Nasal cavity respiratory epithelium epithelial cell of viscerocranial mucosa (primary cell): ENCODE data around the gene ARRDC1. TPM values are rescaled to one million over a fixed set of nuclear protein-coding genes. Genes with fewer than 3 reads are reported as not detected.

Experiments
- total RNA-seq: library from RNA; depleted of rRNA; stranded (reverse); fragments of >200 nt; gene quantifications from 2 replicates; pipeline ENCODE4 v1.2.3, GENCODE V29; 2014

Gene ARRDC1, protein sequence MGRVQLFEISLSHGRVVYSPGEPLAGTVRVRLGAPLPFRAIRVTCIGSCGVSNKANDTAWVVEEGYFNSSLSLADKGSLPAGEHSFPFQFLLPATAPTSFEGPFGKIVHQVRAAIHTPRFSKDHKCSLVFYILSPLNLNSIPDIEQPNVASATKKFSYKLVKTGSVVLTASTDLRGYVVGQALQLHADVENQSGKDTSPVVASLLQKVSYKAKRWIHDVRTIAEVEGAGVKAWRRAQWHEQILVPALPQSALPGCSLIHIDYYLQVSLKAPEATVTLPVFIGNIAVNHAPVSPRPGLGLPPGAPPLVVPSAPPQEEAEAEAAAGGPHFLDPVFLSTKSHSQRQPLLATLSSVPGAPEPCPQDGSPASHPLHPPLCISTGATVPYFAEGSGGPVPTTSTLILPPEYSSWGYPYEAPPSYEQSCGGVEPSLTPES
- total RNA-seq, result 98.4 and 104 TPM in 2 replicates

DNA sequence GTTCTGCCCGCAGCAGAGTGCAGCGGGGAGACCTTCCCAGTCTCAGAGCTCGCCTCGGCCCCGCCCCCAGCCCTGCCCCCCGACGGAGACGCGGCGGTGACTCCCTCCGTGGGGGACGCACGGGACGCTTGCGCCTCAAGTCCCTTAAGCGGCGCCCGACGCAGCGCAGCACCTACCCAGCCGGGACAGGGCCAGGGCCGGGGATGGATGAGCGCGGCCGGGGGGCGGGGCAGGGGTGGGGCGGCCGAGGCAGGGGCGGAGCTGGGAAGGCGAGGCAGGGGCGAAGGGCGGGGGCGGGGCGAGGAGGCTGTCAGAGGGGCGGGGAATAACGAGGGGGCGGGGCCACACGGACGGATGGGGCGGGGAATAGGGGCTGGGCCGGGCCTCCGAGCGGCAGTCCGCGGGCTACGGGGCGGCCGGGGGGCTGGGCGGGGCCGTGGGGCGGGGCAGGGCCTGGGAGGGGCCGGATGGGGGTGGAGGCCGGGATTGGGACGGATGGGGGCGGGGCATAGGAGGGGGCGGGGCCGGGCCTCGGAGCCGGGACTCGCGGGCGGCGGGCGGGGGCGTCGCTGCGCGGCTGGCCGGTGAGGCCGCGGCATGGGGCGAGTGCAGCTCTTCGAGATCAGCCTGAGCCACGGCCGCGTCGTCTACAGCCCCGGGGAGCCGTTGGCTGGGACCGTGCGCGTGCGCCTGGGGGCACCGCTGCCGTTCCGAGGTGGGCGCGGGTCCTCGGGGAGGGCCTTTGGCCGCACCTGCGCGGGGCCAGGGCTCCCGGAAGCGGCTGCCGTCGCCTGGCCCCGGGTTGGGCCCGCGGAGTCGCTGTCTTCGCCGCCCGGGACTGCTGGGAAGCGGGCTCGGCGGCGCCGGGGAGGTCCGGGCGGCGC is at the start of gene ARRDC1:
ARRDC1 (plus strand) TSS at position 566 of the 884 bp plus-strand sequence; CDS start at position 598, 32 bp downstream.

GRCh38 chr9:137578518-137579258 is 26.8 kb upstream of the ARRDC1 start, which contains the start of gene DPH7:
Gene DPH7, minus strand, starts transcription at chr9:137578925. Its CDS starts 148 bp downstream, at chr9:137578777.

GRCh38 chr9:137590469-137591383 is 14.8 kb upstream of the ARRDC1 start, which contains the start of gene ZMYND19:
Gene ZMYND19, minus strand, starts transcription at chr9:137590512. Its CDS starts 249 bp downstream, at chr9:137590263.

DNA sequence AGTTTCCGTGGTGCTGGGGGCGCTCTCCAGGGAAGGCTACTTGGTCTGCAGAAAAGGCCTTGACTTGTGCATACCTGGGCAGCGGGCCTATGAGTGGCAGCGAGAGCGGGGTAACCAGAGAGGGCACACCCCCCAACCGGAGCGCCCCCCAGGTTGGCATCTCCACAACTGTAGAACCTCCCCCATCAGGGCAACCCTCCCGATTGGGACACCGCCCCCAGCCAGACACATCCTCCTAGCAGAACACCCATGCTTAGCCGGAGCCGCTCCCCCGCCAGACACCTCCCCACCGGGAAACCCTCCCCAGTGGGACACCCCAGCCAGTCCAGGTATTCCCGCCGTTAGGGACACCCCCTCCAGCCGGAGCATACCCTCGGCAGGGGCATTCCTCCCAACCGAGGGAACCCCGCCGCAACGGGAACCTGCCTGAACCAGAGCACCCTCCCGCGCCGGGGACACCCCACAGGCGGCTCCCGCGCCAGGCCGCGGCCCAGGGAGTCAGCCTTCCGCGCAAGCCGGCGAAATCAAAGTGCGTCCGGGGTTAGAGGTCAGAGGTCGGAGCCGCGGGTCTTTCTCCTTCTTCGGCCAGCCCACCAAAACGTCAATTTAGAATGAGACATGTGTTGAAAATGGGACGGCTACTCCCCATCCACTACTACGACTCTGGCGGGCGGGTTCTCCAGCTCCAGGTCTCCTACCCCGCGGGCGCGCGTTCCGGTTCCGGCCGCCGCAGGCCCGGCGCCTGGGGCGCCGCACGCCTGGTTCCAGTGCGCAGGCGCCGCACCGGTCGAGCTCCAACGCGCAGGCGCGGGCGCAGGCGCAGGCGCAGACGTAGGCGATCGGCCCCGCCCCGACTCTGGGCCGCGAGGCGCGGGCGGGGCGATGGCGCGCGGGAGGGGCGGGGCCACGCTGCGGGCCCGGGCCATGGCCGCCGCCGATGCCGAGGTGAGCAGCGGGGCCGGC is 12.9 kb downstream of the ARRDC1 start, which contains the start of gene EHMT1:
EHMT1 (plus strand) TSS at position 901 of the 963 bp plus-strand sequence; CDS start at position 925, 24 bp downstream.

Other genes with a start within 250 kb of the ARRDC1 start
- 6.5 and 10.6 TPM in 2 replicates for gene EXD3, start 182.5 kb upstream of the ARRDC1 start, total RNA-seq
- gene NOXA1, start 182.3 kb upstream of the ARRDC1 start, total RNA-seq, result 0.68 and 3.3 TPM in 2 replicates
- gene ENTPD8, start 164.3 kb upstream of the ARRDC1 start, total RNA-seq, result 0.36 TPM in 1 of 2 replicates, not detected in the other
- gene NSMF, start 146.4 kb upstream of the ARRDC1 start, total RNA-seq, result 18.8 and 30.0 TPM in 2 replicates
- gene PNPLA7, start 55.3 kb upstream of the ARRDC1 start, total RNA-seq, result under 0.01 and 0.43 TPM in 2 replicates
- 32.2 and 63.2 TPM in 2 replicates for gene MRPL41, start 53.8 kb upstream of the ARRDC1 start, total RNA-seq
- gene DPH7, start 26.8 kb upstream of the ARRDC1 start, total RNA-seq, result 23.6 and 23.7 TPM in 2 replicates
- 27.5 and 40.3 TPM in 2 replicates for gene ZMYND19, start 15.2 kb upstream of the ARRDC1 start, total RNA-seq
- 47.2 and 82.1 TPM in 2 replicates for gene EHMT1, start 13.3 kb downstream of the ARRDC1 start, total RNA-seq